Fibroblast of skin of back (primary cell): ENCODE measurements around the gene CHST14. TPM values are rescaled to one million over a fixed set of nuclear protein-coding genes. Genes with fewer than 3 reads are reported as not detected.

Experiments
- DNase-seq: peaks from one replicate; pipeline ENCODE4 v3.0.0-alpha.2; 2013
- polyA plus RNA-seq, 2 experiments: library from polyadenylated mRNA; unstranded; fragments of 120-200 nt; gene quantifications; one replicate each; pipeline ENCODE4 v1.2.1, GENCODE V29; 2013; ENCODE audit not compliant: insufficient read length in 2 of 2

CHST14 gene
- 43.0 TPM for polyA plus RNA-seq (2013, experiment 1 of 2; ENCODE audit: insufficient read length)
- 34.5 TPM for polyA plus RNA-seq (2013, experiment 2 of 2; ENCODE audit: insufficient read length)

GRCh38 chr15:40470423-40471104 is at the start of gene CHST14:
Gene CHST14, plus strand, starts transcription at chr15:40470984. Its CDS starts 230 bp downstream, at chr15:40471214.
- DNase-seq = peak; percentile 60

- peak; percentile 56 for DNase-seq
Measured at GRCh38 chr15:40421246-40422157, 49.3 kb upstream of the CHST14 start.

GRCh38 chr15:40424483-40425115 is 46.2 kb upstream of the CHST14 start:
- DNase-seq = no peak

DNA sequence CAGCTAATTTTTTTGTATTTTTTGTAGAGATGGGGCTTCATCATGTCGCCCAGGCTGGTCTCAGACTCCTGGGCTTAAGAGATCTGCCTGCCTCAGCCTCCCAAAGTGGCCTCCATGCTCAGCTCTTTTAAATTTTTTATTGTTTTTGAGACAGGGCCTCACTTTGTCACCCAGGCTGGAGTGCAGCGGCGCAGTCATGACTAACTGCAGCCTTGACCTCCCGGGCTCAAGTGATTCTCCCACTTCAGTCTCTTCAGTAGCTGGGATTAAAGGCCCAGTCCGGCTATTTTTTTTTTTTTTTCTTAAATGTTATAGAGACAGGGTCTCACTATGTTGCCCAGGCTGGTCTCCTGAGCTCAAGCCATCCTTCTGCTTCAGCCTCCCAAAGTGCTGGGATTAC is 45.1 kb upstream of the CHST14 start:
- DNase-seq = no peak

GRCh38 chr15:40427188-40427587 is 43.6 kb upstream of the CHST14 start:
- DNase-seq = no peak

DNA sequence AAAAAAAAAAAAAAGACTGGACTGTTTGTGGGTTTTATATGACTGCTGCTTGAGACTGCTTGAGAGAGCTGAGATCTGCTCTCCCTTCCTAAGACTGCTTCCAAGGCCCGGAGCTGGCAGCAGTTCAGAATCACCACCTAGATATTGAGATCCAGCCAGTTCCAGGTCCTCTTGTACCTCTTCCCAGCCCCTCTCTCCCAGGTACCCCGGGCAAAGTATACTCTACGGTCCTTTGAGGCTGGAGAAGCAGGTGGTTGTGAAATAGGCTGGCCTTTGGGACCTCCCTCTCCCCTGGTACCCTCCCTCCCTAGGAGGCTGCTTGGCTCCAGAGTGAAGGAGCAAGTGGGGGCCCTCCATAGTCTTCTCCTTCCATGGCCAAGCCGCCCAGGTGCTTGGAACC is 42.6 kb upstream of the CHST14 start:
- no peak for DNase-seq

DNA sequence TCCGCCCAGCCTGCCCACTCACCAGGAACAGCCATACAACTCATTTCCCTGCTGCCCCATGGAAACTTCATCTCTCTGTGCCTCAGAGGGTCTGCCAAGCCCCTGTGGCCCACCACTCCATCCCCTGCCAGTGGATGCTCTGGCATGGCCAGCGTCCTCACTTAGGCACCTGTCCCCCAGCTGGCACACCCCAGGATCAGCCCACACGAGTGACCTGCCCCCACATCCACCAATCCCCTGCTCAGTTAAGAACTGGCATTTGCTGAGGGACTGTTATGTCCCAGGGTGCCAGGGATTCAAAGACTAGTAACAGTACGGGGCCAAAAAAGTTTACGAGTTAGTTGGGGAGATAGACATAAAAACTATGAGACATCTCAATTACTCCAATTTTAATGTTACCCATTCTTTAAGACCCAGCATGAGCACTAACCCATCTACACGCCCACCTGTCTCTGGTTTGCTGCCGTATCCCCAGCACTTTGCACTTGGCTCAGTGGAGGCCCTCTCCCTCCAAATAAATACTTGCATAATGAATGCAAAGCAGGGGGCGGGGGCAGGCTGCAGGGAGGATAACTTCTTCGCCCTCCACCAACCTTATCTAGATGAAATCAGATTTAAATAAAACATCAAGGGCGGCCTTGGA is 41.6 kb upstream of the CHST14 start:
- DNase-seq = no peak

DNA sequence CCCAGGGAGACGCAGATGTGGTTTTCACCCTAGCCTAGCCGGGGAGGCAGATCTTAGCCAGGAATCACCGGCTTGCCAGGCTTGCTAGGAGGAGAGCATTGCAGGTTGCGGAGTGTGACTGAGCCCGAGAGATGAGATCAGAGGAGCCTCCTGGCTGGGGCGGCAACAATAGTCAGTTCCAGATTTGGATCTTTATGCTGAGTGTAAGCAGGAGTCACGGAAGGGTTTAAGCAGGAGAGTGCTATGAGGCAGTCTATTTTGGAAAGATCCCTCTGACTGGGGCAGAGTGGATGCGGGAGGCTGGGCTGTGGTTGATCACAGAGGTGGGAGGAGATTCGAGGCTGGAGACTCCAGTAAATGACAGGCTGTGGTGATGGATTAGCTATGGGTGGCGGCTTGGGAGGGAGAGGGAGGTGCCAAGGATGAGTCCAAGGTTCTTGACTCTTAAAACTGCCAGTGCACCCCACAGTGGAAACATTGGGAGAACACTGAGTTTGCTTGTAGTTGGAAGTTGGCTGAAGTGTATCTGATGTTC is 40.4 kb upstream of the CHST14 start:
- DNase-seq = peak; percentile 27

- no peak for DNase-seq
Measured at GRCh38 chr15:40435023-40435709, 35.6 kb upstream of the CHST14 start.

DNA sequence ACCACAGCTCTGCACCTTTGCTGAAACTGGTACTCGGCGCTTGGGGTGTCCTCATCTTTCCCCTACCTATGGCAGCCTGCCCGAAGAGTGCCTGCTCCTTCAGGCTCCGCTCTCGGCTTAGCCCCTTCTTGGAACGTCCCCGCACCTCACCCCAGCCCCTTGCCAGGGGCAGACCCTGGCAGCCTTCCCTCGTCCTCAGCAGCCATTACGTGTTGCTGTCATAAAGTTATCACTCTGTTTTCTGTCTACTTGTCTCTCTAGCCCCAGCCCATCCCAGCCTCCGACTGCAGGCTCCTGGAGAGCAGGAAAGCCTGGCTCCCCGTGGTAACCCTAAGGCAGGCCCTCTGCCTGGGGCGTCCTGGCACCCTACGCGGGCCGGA is 35.1 kb upstream of the CHST14 start:
- no peak for DNase-seq

- DNase-seq = no peak
Measured at GRCh38 chr15:40436116-40436891, 34.5 kb upstream of the CHST14 start.

- DNase-seq = no peak
Measured at GRCh38 chr15:40436892-40437751, 33.7 kb upstream of the CHST14 start.

DNA sequence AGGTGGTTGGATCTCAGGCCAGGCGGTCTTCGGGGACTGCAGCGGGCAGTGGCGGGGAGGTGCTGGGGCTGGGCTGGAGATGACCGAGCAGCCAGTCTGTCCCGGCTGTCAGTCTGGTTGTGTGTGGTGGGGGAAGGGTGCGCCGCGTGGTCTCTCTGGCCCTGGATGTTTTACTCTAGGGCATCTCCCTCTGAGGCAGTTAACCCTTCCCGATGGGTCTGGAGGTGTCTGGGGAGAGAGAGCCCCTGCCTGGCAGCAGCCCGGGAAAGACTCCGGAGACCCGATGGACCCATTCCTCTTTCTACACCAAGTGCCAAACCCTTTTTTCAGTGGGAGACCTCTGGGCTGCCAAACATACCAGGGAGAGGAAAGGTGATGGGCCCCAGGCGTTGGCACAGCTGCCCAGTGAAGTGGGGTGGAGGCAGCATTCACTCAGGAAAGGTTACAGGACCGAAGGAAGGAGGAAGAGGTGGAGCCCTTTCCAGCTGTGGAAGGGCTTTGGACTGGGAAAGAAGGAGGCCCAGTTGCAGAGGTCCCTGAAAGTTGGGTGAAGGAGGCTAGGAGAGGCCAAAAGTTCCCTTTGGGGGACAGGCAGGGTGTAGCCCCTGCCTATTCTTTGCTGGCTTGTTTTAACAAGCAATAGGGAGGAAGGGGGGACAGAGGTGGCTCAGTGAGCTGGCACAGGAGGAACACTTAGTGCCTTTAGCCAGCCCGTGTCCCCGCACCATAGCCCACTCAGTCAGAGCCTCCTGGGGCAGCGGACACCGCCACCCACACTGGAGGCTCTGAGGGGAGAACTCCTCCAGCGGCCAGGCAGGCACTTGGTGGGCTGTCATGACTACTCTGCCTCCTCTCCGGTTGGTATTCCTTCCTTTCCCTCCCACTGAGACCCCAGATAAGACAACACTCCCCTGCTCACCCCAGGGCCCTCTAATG is 32.8 kb upstream of the CHST14 start:
- no peak for DNase-seq

GRCh38 chr15:40438712-40439111 is 32.1 kb upstream of the CHST14 start:
- DNase-seq = no peak

DNA sequence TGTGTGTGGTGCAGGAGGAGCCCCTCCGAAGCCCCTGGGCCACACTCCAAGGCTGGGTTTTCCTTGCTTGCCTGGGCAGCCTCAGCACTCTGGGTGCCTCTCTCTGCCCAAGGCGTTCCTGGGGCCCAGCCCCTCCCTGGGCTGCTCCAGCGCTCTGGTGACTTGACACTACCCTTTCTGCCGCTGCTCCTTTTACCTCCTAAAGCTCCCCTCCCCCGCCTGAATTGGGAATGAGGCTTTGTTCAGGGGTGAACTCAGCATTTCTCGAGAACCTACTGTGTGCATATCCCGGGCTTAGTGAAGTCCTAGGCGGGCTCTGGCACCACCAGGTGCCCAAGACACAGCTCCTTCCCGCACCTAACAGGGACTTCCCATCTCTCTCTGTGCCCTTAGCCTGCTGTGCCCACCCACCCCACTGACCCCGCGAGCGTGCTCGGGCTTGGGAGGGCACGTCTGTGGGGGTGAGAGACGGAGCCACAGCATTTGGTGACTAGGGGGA is 31.3 kb upstream of the CHST14 start:
- DNase-seq = no peak

DNA sequence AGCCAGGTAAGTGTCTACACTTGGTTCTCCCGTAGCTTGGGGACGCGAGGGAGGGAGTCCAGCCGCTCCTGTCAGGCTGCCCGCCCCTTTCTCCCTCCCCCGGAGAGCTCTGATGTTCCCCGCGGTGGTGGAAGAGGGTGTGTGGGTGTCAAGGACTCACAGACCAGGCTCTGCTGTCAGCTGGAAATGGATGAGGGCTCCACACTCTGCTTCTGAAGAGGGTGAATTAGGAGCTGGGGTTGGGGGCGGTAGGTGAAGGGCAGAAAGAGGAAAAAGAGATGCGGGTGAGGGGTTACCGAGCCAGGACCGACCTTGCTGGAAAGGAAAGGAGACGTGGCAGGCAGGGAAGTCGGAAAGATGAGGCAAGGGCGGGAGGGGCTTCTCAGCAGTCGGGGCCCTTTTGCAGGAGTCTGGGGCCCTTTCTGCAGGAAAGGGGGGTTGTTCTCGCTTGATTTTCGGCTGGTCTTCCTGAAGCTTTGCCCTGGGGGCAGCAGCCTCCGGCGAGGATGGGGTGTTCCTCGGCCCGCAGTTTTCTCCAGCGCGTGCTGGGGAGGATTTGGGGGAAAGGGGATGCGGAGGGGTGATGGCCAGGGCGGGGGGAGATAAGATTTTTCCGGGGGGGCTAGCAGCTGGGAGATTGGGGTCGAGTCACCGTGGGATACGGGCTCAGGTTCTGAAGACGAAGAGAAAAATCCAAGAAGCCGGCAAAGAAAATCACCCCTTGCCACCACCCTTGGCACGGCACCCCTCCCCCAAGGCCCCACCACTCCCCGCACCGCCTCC is 30.6 kb upstream of the CHST14 start:
- DNase-seq = peak; percentile 38

GRCh38 chr15:40440743-40441564 is 29.8 kb upstream of the CHST14 start, which contains the start of gene BAHD1:
Gene BAHD1, plus strand, starts transcription at chr15:40440953. Its CDS starts 17,512 bp downstream, at chr15:40458465.
- DNase-seq = peak; percentile 95
